NCI-H748 treated with DMSO at 0.1 percent for 48 hours (cell line): ENCODE results near the gene LRP5.
"Not testable (repeated sequence)": the region's sequence is repeated elsewhere in the genome, so short reads cannot be mapped to it uniquely, and the experiment has no call there.

Experiments used
- DNase-seq: peaks from one replicate; lab custom pipeline; 2025; lab: John Stamatoyannopoulos, UW

LRP5 gene

GRCh38 chr11:68329536-68329935 is 17.1 kb downstream of the LRP5 start:
- no peak for DNase-seq

GRCh38 chr11:68329978-68330699 is 17.7 kb downstream of the LRP5 start:
- no peak for DNase-seq

- DNase-seq: no peak
These were observed 18.4 kb downstream of the LRP5 start for GRCh38 chr11:68330700-68331337.

- DNase-seq: no peak
These were observed 19.1 kb downstream of the LRP5 start for GRCh38 chr11:68331338-68331947.

- no peak for DNase-seq
These were observed 19.8 kb downstream of the LRP5 start for GRCh38 chr11:68332186-68332585.

- DNase-seq: no peak
These were observed 20.8 kb downstream of the LRP5 start for GRCh38 chr11:68333173-68333572.

GRCh38 chr11:68334923-68335322 is 22.5 kb downstream of the LRP5 start:
- DNase-seq: no peak

- no peak for DNase-seq
These were observed 23.3 kb downstream of the LRP5 start for GRCh38 chr11:68335683-68336082.

- no peak for DNase-seq
These were observed 24.3 kb downstream of the LRP5 start for GRCh38 chr11:68336716-68337115.

- DNase-seq: no peak
These were observed 25.0 kb downstream of the LRP5 start for GRCh38 chr11:68337399-68337835.

- no peak for DNase-seq
These were observed 25.8 kb downstream of the LRP5 start for GRCh38 chr11:68338051-68338780.

- DNase-seq: no peak
These were observed 27.8 kb downstream of the LRP5 start for GRCh38 chr11:68340003-68340767.

- no peak for DNase-seq
These were observed 28.6 kb downstream of the LRP5 start for GRCh38 chr11:68340784-68341556.

GRCh38 chr11:68341557-68342458 is 29.4 kb downstream of the LRP5 start:
- DNase-seq: no peak

- no peak for DNase-seq
These were observed 30.2 kb downstream of the LRP5 start for GRCh38 chr11:68342459-68343158.

GRCh38 chr11:68343761-68344256 is 31.4 kb downstream of the LRP5 start:
- DNase-seq: no peak

GRCh38 chr11:68344821-68345220 is 32.4 kb downstream of the LRP5 start:
- not testable (repeated sequence) for DNase-seq

GRCh38 chr11:68345776-68346461 is 33.5 kb downstream of the LRP5 start:
- DNase-seq: no peak

- no peak for DNase-seq
These were observed 34.0 kb downstream of the LRP5 start for GRCh38 chr11:68346462-68346790.
